H1 (cell line): ENCODE data around the gene MAPK11. TPM values are rescaled to one million over a fixed set of nuclear protein-coding genes. Genes with fewer than 3 reads are reported as not detected.

Experiments
- CTCF ChIA-PET: fragments of 300-600 bp; sonication (Branson Sonifier 250); formaldehyde crosslinking; loops from one replicate; lab custom pipeline; 2021; ENCODE audit not compliant: partially characterized antibody; lab: Charles Lee
- POLR2A ChIA-PET: fragments of 300-600 bp; sonication (Branson Sonifier 250); formaldehyde crosslinking; loops from one replicate; lab custom pipeline; 2021; ENCODE audit warnings: inconsistent platforms; ENCODE audit not compliant: partially characterized antibody; lab: Charles Lee
- DNase-seq, 2 experiments: peaks; one replicate each; pipeline versions ENCODE4 v3.0.0 to v3.0.0-alpha.2; 2010 to 2022; ENCODE audit warnings: low spot score in 2 of 2, low read depth in 1 of 2, mixed read lengths in 1 of 2
- FAIRE-seq: peaks from 2 replicates; lab custom pipeline; 2011; peaks lifted over from hg19 to GRCh38; lab: Jason Lieb, UNC
- H2AFZ ChIP-seq: 2 replicates; pipeline ENCODE4 v1.8.1; 2012; ENCODE audit warnings: low read length, inconsistent platforms
- H2AK5ac ChIP-seq: 2 replicates; pipeline ENCODE4 v1.6.1; 2013; ENCODE audit warnings: low read depth, low read length
- H2BK120ac ChIP-seq: replicated peaks from 2 replicates; pipeline ENCODE3; 2013; ENCODE audit warnings: low read depth, low read length, inconsistent platforms
- H2BK12ac ChIP-seq: 2 replicates; pipeline ENCODE4 v1.6.1; 2013; ENCODE audit warnings: low read depth, low read length
- H2BK15ac ChIP-seq: 2 replicates; pipeline ENCODE4 v1.6.1; 2013; ENCODE audit warnings: low read length
- H2BK20ac ChIP-seq: 2 replicates; pipeline ENCODE4 v1.6.1; 2013; ENCODE audit warnings: low read length
- H2BK5ac ChIP-seq: 2 replicates; pipeline ENCODE4 v1.6.1; 2013; ENCODE audit warnings: low read depth, low read length
- H3K14ac ChIP-seq: 2 replicates; pipeline ENCODE4 v1.6.1; 2013; ENCODE audit warnings: inconsistent platforms; ENCODE audit not compliant: insufficient read length
- H3K18ac ChIP-seq: 2 replicates; pipeline ENCODE4 v1.6.1; 2013; ENCODE audit warnings: low read length; ENCODE audit errors: extremely low read depth
- H3K23ac ChIP-seq: 2 replicates; pipeline ENCODE4 v1.6.1; 2013; ENCODE audit warnings: inconsistent platforms; ENCODE audit not compliant: insufficient read length
- H3K23me2 ChIP-seq: 2 replicates; pipeline ENCODE4 v1.6.1; 2013; ENCODE audit warnings: low read depth, low read length
- H3K27ac ChIP-seq: 2 replicates; pipeline ENCODE4 v1.6.1; 2011; ENCODE audit warnings: low read depth, low read length, inconsistent platforms
- H3K27me3 ChIP-seq, 4 experiments: replicated peaks in 1 of 4; 1 replicate in 1 of 4; 2 replicates in 3 of 4; pipeline versions ENCODE4 v1.6.1 to v1.8.1; 2011 to 2013; ENCODE audit warnings: low read length in 3 of 4, mild to moderate bottlenecking in 3 of 4, inconsistent platforms in 2 of 4, mixed read lengths in 2 of 4, moderate library complexity in 1 of 4; ENCODE audit not compliant: control insufficient read depth in 3 of 4, insufficient read depth in 3 of 4; ENCODE audit errors: extremely low read depth in 1 of 4
- H3K36me3 ChIP-seq, 4 experiments: 2 replicates each; pipeline versions ENCODE4 v1.6.1 to v1.8.1; 2011 to 2013; ENCODE audit warnings: mild to moderate bottlenecking in 4 of 4, low read length in 3 of 4, moderate library complexity in 2 of 4, control low read depth in 1 of 4, inconsistent platforms in 1 of 4; ENCODE audit not compliant: insufficient read depth in 4 of 4, control insufficient read depth in 2 of 4
- H3K4ac ChIP-seq: replicated peaks from 2 replicates; pipeline ENCODE3; 2013; ENCODE audit warnings: low read length, low read depth, mixed read lengths, inconsistent platforms; ENCODE audit not compliant: insufficient read length
- H3K4me1 ChIP-seq, 4 experiments: replicated peaks in 1 of 4; 1 replicate in 1 of 4; 2 replicates in 3 of 4; pipeline versions ENCODE4 v1.6.1 to v1.8.1; 2011 to 2013; ENCODE audit warnings: low read length in 3 of 4, inconsistent platforms in 2 of 4, mixed read lengths in 1 of 4; ENCODE audit not compliant: insufficient read depth in 4 of 4, control insufficient read depth in 3 of 4
- H3K4me2 ChIP-seq, 2 experiments: 2 replicates each; pipeline versions ENCODE4 v1.6.1 to v1.8.1; 2011 to 2013; ENCODE audit warnings: low read depth in 2 of 2, low read length in 2 of 2, control low read depth in 1 of 2, inconsistent platforms in 1 of 2, mild to moderate bottlenecking in 1 of 2; ENCODE audit not compliant: insufficient read depth in 1 of 2
- H3K4me3 ChIP-seq, 4 experiments: fragments of 200-600, 300-600 bp in 1 of 4; sonication (generic), shearing (Covaris generic), sonication (Bioruptor Twin) in 1 of 4; 2 replicates each; pipeline versions ENCODE4 v1.5.1 to v1.8.1; 2011 to 2016; ENCODE audit warnings: low read length in 4 of 4, low read depth in 3 of 4, control low read depth in 2 of 4, inconsistent platforms in 2 of 4, mild to moderate bottlenecking in 2 of 4, mixed read lengths in 1 of 4, moderate library complexity in 1 of 4; ENCODE audit not compliant: insufficient read depth in 2 of 4; ENCODE audit errors: extremely low read depth in 1 of 4
- H3K56ac ChIP-seq: replicated peaks from 2 replicates; pipeline ENCODE3; 2013; ENCODE audit warnings: low read depth, mild to moderate bottlenecking, mixed read lengths, low read length, inconsistent platforms; ENCODE audit not compliant: insufficient read length
- H3K79me1 ChIP-seq: 2 replicates; pipeline ENCODE4 v1.6.1; 2013; ENCODE audit warnings: low read depth, low read length, control low read depth
- H3K79me2 ChIP-seq, 2 experiments: 2 replicates each; pipeline versions ENCODE4 v1.6.1 to v1.8.1; 2012 to 2013; ENCODE audit warnings: low read length in 2 of 2, mild to moderate bottlenecking in 2 of 2, inconsistent platforms in 1 of 2; ENCODE audit not compliant: insufficient read depth in 2 of 2, control insufficient read depth in 1 of 2
- H3K9ac ChIP-seq, 4 experiments: replicated peaks in 1 of 4; 1 replicate in 1 of 4; 2 replicates in 3 of 4; pipeline versions ENCODE4 v1.6.1 to v1.8.1; 2011 to 2013; ENCODE audit warnings: low read depth in 3 of 4, low read length in 3 of 4, control low read depth in 2 of 4, mild to moderate bottlenecking in 2 of 4, moderate library complexity in 2 of 4, inconsistent platforms in 1 of 4; ENCODE audit errors: extremely low read depth in 1 of 4
- H3K9me3 ChIP-seq, 2 experiments: 2 replicates each; pipeline versions ENCODE4 v1.6.1 to v1.8.1; 2012 to 2013; ENCODE audit warnings: mild to moderate bottlenecking in 2 of 2, moderate library complexity in 2 of 2, control low read depth in 1 of 2, inconsistent platforms in 1 of 2, low read depth in 1 of 2, low read length in 1 of 2, mixed read lengths in 1 of 2; ENCODE audit not compliant: insufficient read depth in 2 of 2
- H4K20me1 ChIP-seq, 2 experiments: replicated peaks in 1 of 2; 2 replicates each; pipeline versions ENCODE3 to v1.8.1; 2011 to 2013; ENCODE audit warnings: inconsistent platforms in 2 of 2, low read length in 2 of 2, mild to moderate bottlenecking in 1 of 2; ENCODE audit not compliant: insufficient read depth in 2 of 2, control insufficient read depth in 1 of 2
- H4K5ac ChIP-seq: 2 replicates; pipeline ENCODE4 v1.6.1; 2013; ENCODE audit warnings: low read length, low read depth, mixed read lengths, inconsistent platforms; ENCODE audit not compliant: insufficient read length
- H4K8ac ChIP-seq: 2 replicates; pipeline ENCODE4 v1.8.0; 2013; ENCODE audit warnings: mild to moderate bottlenecking, moderate library complexity, low read length, inconsistent platforms; ENCODE audit not compliant: insufficient read depth; ENCODE audit errors: extremely low read depth
- H4K91ac ChIP-seq: replicated peaks from 2 replicates; pipeline ENCODE3; 2013; ENCODE audit warnings: low read length, mixed read lengths, inconsistent platforms; ENCODE audit not compliant: insufficient read length
- CREB1 ChIP-seq: IDR thresholded peaks from 2 replicates; pipeline ENCODE4 v1.6.1; 2012; ENCODE audit warnings: inconsistent platforms
- EP300 ChIP-seq, 2 experiments: IDR thresholded peaks; 1 replicate in 1 of 2; 2 replicates in 1 of 2; pipeline ENCODE4 v1.6.1; 2011 to 2012; ENCODE audit warnings: low read depth in 2 of 2, low read length in 2 of 2, mild to moderate bottlenecking in 2 of 2, borderline replicate concordance in 1 of 2, inconsistent platforms in 1 of 2, moderate library complexity in 1 of 2
- KDM5A ChIP-seq: fragments of 200-600 bp; IDR thresholded peaks from 2 replicates; pipeline ENCODE4 v1.7.1; 2012; ENCODE audit warnings: mild to moderate bottlenecking, low read length, inconsistent platforms, mixed read lengths
- SRF ChIP-seq: IDR thresholded peaks from 2 replicates; pipeline ENCODE4 v1.6.1; 2011; ENCODE audit warnings: mild to moderate bottlenecking, low read depth, low read length, moderate library complexity
- TBP ChIP-seq: IDR thresholded peaks from 2 replicates; pipeline ENCODE4 v1.6.1; 2011; ENCODE audit warnings: low read depth, low read length, improper control_type of control experiment
- WGBS, 2 experiments: shearing (Covaris generic) in 1 of 2; methylation state at CpG; one replicate each; pipeline versions ENCODE4 v1.1.6 to v1.1.7; 2013 to 2015; ENCODE audit warnings: low lambda C conversion rate in 2 of 2, mixed read lengths in 2 of 2, inconsistent platforms in 1 of 2, low coverage in 1 of 2, missing lambda C conversion rate in 1 of 2; ENCODE audit not compliant: insufficient replicate concordance in 2 of 2, insufficient coverage in 1 of 2, insufficient read length in 1 of 2; ENCODE audit errors: extremely low coverage in 1 of 2, missing lambda C conversion rate in 1 of 2; 5-methylcytosine and 5-hydroxymethylcytosine counted together
- polyA plus RNA-seq, 7 experiments: library from polyadenylated mRNA; depleted of rRNA in 3 of 7; stranded (reverse) in 5 of 7; unstranded in 2 of 7; fragments of >200 nt in 5 of 7; fragments of 200-250 nt in 2 of 7; gene quantifications; 1 replicate in 5 of 7; 2 replicates in 1 of 7; 4 replicates in 1 of 7; pipeline versions ENCODE4 v1.2.1 to v1.2.3, GENCODE V29; 2011 to 2013; ENCODE audit warnings: missing spikeins in 2 of 7, mixed read lengths in 2 of 7
- total RNA-seq: library from RNA; stranded (reverse); fragmentation: NEBNext Ultra II Directional; extraction: Animal tissue kit (Norgen Biotek cat#: 25700); gene quantifications from 2 replicates; pipeline ENCODE4 v1.2.1, GENCODE V29; 2021
- TF ChIP-seq, protein P1 (sequence below), 3 experiments: IDR thresholded peaks; 1 replicate in 2 of 3; 2 replicates in 1 of 3; pipeline versions ENCODE4 v1.5.1 to v1.6.1; 2011; ENCODE audit warnings: low read length in 3 of 3, mild to moderate bottlenecking in 3 of 3, inconsistent platforms in 2 of 3, low read depth in 1 of 3, moderate library complexity in 1 of 3; ENCODE audit not compliant: insufficient read depth in 1 of 3; ENCODE audit errors: control extremely low read depth in 1 of 3
- TF ChIP-seq, protein P2 (sequence below): IDR thresholded peaks from 2 replicates; pipeline ENCODE4 v1.6.1; 2012; ENCODE audit warnings: inconsistent platforms

MAPK11 gene
- total and polyA plus RNA-seq, 2 of the 8 experiments (the other 6 are each of a cell fraction or from before 2014, with no cell fraction given): 0.70 to 1.5 TPM

DNA sequence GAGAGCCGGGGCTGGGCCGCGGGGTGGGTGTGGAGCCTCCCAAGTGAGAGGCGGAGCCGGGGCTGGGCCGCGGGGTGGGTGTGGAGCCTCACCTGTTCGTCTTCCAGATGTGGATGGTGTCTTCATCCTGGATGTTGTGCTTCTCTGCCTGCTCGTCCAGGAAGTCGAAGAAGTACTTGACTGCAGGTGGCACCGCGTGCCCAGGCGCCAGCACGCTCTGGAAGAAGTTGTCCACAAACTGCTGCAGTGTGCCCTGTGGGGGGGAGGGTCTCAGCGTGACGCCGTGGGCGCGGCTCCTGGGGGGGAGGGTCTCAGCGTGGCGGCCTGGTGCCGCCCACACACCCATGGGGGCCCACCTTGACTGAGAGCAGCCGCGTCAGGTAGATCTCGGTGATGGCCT, 7.6 kb upstream of the MAPK11 start:
- Histone ChIP-seq H4K20me1 (peaks cover 6 to 11% of the 10 kb centered on the region in 2 experiments), H3K4me2 (no peak overlapping the region), H3K79me2 (no peaks in the 10 kb centered on the region), H4K8ac (no peak overlapping the region), H3K27me3 (no peaks in the 10 kb centered on the region), H2BK12ac (no peak overlapping the region), H2BK120ac (no peak overlapping the region), H3K14ac (no peak overlapping the region), H3K9me3 (peaks cover 7 to 24% of the 10 kb centered on the region in 2 experiments; a peak in 3 of 4 replicates), H3K23me2 (no peaks in the 10 kb centered on the region), H3K36me3 (peaks cover 24 to 78% (median 50%) of the 10 kb centered on the region in 4 experiments), H3K9ac (no peak overlapping the region), H3K23ac (no peak overlapping the region), H2AFZ (no peak overlapping the region), H3K4me3 (no peak overlapping the region), H2BK15ac (no peak overlapping the region), H3K79me1 (no peaks in the 10 kb centered on the region), H3K4ac (no peak overlapping the region), H4K91ac (no peak overlapping the region), H3K4me1 (peaks cover 0 to under 1% (median 0%) of the 10 kb centered on the region in 4 experiments; a peak in 3 of 7 replicates), H3K27ac (no peak overlapping the region), H2AK5ac (no peak overlapping the region), H2BK5ac (no peak overlapping the region), H3K18ac (no peak overlapping the region), H2BK20ac (no peak overlapping the region), H4K5ac (no peak overlapping the region), H3K56ac (no peak overlapping the region)
- ChIA-PET CTCF (interaction anchor here (3.5 kb wide), 1 partner anchor 14 kb away, joined by 27 read pairs; no protein-coding TSS in a partner anchor), POLR2A (no interaction called here)
- no peak for FAIRE-seq
- no peak for DNase-seq
- 90% methylated on average over 12 of the region's 25 CpGs; no CpG with 5 or more reads in 1 of the 2 experiments for WGBS, 2 experiments
- TF ChIP-seq TBP: no peak
- no peak for TF ChIP-seq SRF
- no peak for TF ChIP-seq CREB1
- TF ChIP-seq EP300 (IDR thresholded peaks at IDR 0.05; ENCODE audit: borderline replicate concordance in 1 of 2, low read depth in 2 of 2, low read length in 2 of 2): no peak
- no peak for TF ChIP-seq KDM5A
- TF ChIP-seq, protein P1, sequence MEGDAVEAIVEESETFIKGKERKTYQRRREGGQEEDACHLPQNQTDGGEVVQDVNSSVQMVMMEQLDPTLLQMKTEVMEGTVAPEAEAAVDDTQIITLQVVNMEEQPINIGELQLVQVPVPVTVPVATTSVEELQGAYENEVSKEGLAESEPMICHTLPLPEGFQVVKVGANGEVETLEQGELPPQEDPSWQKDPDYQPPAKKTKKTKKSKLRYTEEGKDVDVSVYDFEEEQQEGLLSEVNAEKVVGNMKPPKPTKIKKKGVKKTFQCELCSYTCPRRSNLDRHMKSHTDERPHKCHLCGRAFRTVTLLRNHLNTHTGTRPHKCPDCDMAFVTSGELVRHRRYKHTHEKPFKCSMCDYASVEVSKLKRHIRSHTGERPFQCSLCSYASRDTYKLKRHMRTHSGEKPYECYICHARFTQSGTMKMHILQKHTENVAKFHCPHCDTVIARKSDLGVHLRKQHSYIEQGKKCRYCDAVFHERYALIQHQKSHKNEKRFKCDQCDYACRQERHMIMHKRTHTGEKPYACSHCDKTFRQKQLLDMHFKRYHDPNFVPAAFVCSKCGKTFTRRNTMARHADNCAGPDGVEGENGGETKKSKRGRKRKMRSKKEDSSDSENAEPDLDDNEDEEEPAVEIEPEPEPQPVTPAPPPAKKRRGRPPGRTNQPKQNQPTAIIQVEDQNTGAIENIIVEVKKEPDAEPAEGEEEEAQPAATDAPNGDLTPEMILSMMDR (IDR thresholded peaks at IDR 0.05; ENCODE audit: control extremely low read depth in 1 of 3, insufficient read depth in 1 of 3, low read depth in 1 of 3, low read length in 3 of 3): no peak
- TF ChIP-seq, protein P2, sequence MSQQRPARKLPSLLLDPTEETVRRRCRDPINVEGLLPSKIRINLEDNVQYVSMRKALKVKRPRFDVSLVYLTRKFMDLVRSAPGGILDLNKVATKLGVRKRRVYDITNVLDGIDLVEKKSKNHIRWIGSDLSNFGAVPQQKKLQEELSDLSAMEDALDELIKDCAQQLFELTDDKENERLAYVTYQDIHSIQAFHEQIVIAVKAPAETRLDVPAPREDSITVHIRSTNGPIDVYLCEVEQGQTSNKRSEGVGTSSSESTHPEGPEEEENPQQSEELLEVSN: no peak
